A375 (cell line): ENCODE data around the gene TMEM239. TPM values are rescaled to one million over a fixed set of nuclear protein-coding genes. Genes with fewer than 3 reads are reported as not detected.

Experiments
- total RNA-seq: library from RNA; depleted of rRNA; stranded (reverse); fragments of >200 nt; shearing (Covaris generic); gene quantifications from 2 replicates; pipeline ENCODE4 v1.2.3, GENCODE V29; 2014; rRNA removed

TMEM239 gene
- total RNA-seq = 0.04 and 0.42 TPM in 2 replicates

GRCh38 chr20:2816030-2816582 lies at the start of gene TMEM239:
TMEM239 (plus strand) TSS chr20:2816364; CDS start chr20:2816555, 191 bp downstream.

DNA sequence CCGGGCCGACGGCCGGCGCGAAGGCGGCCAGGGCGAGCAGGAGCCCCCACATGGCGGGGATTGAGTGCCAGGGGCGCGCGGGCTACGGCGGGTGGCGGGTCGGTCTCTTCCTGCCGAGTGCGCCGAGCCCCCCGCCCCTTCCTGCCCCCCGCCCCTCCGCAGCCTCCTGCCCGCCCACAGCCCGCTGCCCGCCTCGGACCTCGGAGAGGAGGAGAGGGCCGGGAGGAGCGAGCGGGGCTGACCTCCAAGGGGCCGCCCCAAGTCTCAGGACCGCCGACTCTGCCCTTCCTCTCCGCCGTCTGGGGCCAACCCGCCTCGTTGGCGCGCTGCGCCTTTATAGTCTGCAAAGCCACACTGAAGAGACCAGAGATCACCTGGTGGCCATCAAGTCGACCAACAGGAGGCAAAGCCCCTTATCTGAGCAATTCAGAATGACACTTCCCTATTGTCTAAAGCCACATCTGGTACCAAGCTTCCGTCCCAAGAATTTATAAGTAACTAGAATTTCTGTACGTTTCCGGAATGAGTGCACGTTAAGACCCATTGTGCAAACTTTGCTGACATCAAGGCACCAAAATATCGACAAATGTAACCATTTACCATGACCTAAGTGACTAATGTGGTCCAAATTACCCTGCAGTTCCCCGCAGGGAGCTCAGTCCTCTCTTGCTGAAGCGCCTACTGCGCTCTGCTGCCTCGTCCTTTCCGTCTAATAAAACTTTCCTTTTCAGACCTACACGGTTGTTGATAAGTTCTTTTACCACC lies 15.5 kb upstream of the TMEM239 start, which contains the start of gene CPXM1:
TSS of gene CPXM1 (minus strand) at position 107 of the 765 bp plus-strand sequence. CDS start at position 52, 55 bp downstream.

DNA sequence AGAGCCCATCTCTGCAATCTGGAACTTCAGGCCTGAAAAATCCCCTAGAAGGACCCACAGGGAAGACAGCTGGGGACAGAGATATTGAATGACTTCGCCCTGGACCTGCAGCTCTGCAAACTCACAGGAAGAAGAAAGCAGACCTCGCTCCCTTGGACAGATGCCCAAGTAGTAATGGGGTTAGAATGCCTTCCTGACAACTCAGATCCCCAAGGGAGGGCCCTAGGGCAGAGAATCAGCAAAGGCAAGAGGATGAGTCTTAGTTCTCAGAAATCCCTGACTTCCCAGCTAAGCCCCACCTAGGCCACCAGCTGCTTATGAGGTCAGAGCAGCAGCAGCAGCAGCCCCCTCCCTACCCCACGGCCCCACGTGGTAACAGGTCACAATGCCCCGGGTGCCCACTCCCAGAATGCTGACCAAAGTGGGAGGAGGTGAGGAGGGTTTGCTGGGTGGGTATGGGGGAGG lies 1.5 kb upstream of the TMEM239 start, which contains the start of gene C20orf141:
TSS of gene C20orf141 (plus strand) at position 401 of the 465 bp plus-strand sequence. CDS start 198 bp downstream, outside the sequence.

GRCh38 chr20:2840138-2840966 lies 24.2 kb downstream of the TMEM239 start, which contains the start of the genes PCED1A and VPS16:
PCED1A (minus strand) TSS chr20:2840655; CDS start chr20:2839912, 743 bp downstream.
VPS16 (plus strand) TSS chr20:2840745; CDS start chr20:2840775, 30 bp downstream.

Other genes with a start within 250 kb of the TMEM239 start
- 560 and 619 TPM in 2 replicates for gene NOP56, start 163.7 kb upstream of the TMEM239 start, total RNA-seq
- 185 and 193 TPM in 2 replicates for gene IDH3B, start 152.1 kb upstream of the TMEM239 start, total RNA-seq
- 0.19 and 0.37 TPM in 2 replicates for gene EBF4, start 123.6 kb upstream of the TMEM239 start, total RNA-seq
- 0.05 TPM in 1 of 2 replicates, not detected in the other for gene CPXM1, start 15.7 kb upstream of the TMEM239 start, total RNA-seq
- 1.7 TPM in 1 of 2 replicates, not detected in the other for gene C20orf141, start 1.4 kb upstream of the TMEM239 start, total RNA-seq
- 46.5 and 62.7 TPM in 2 replicates for gene PCED1A, start 24.3 kb downstream of the TMEM239 start, total RNA-seq
- 47.9 and 48.3 TPM in 2 replicates for gene VPS16, start 24.4 kb downstream of the TMEM239 start, total RNA-seq
- gene PTPRA, start 57.1 kb downstream of the TMEM239 start, total RNA-seq = 31.6 and 32.1 TPM in 2 replicates
- 0.74 and 0.94 TPM in 2 replicates for gene GNRH2, start 227.3 kb downstream of the TMEM239 start, total RNA-seq
- 165 and 175 TPM in 2 replicates for gene MRPS26, start 229.7 kb downstream of the TMEM239 start, total RNA-seq